ENCODE measurements around the gene CKS1B.

CKS1B gene

DNA sequence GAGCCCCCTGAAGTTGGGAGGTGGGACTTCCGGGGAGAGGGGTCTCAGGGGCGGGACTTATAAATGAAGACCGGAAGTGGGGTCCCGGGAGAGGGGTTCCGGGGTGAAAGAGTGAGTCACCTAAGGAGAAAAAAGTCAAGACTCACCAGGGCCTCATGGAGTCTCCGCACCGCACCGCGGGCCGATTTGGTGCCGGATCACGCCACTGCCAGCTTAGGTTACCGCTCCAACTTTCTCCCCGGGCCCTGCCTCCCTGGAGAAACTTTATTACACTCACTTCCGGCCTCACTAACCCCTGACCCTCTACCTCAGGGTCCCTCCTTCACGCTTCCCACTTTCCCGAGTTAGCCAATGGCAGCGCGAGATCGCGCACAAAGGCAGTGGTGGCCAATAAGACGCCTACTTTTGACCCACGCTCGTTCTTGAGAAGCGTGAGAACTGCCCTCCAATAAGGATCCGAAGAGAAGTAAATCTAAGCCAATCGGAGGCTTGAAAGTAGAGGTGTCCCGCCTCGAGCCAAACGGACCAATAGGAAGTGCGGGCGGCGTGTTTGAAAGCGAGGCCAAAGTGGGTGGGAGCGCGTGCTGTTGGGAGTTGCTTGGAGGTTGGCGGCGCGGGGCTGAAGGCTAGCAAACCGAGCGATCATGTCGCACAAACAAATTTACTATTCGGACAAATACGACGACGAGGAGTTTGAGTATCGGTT is at the start of gene CKS1B:
TSS of gene CKS1B (plus strand) at position 580 of the 706 bp plus-strand sequence. CDS start at position 645, 65 bp downstream.
- DNase-seq, result peak; percentile 100

DNA sequence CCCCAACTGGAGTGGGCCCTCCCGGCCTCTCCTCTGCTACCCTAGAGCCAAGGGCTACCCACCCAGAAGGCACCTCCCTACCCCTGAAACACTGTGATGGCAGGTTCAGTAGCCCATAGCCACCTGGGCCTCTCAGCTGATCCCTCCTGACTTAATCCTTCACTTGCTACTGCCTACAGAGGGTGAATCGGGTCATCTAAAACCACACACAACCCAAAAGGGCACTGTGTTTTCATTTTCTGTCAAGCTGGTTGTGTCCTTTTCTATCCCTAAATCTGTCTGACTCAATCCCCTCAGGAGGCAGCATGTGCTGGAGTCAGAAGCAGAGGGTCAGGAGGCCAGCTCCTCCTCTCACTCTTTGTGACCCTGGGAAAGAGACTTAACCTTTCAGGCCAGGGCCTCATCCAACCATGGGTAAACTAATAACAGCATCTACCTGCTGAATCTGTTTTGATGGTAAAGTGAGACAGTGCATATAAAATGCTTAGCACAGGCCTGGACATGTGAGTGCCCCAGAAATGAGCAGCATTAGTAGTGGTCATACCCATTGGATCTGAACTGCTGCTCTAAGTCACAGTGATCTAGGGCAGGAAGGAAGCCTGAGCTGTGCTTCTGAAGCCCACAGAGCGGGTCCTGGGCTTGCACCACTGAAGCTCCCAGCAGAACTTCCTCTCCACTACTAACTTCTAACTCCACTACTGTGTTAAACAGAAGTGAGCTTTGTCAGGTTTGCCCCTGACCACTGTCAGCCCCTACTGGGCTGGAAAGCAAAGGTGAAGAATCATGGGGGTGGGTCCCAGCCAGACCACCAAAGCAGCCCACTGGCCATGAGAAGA is 48.9 kb upstream of the CKS1B start:
- no peak for DNase-seq

DNA sequence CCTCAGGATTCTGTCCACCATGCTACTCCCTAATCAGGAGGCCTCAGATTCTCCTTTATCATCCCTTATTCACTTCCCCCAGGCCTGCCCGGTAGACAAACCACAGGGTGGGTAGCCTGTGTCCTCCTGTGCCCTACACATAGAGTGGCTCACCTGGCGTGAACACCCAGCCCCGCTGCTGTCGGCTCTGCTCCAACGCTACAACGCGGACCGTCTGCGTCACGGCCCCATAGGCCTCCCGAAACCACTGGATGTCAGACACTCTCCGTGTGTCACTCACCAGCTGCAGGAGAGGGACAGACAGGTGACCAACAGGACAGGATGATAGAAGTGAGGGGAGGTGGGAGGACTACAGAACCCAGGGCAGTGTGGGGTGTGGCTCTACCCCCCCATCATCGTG is 48.3 kb upstream of the CKS1B start:
- no peak for DNase-seq

DNA sequence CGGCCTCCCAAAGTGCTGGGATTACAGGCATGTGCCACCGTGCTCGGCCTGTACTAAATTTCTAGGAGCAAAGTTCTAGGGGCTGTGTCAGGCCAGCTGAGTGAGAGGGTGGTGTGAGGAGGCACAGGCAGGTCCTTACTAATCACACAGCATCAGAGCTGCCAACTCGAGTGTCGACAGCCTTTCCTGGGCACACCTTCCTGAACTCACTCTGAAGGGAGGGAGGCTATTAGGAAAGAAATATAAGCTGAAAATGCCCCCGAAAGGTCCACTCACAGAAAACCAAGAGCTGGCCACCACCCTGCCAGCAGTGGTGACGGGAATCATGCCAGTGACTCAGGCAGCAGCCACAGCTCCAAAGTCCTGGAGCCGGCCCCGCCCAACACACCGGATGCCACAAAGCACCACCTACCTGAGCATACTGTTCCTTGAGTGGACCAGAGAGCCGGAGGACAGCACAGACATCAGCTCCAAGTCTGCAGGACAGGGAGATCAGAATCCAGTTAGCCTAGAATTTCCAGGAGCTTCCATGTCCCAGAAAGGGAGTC is 42.5 kb upstream of the CKS1B start:
- no peak for DNase-seq

DNA sequence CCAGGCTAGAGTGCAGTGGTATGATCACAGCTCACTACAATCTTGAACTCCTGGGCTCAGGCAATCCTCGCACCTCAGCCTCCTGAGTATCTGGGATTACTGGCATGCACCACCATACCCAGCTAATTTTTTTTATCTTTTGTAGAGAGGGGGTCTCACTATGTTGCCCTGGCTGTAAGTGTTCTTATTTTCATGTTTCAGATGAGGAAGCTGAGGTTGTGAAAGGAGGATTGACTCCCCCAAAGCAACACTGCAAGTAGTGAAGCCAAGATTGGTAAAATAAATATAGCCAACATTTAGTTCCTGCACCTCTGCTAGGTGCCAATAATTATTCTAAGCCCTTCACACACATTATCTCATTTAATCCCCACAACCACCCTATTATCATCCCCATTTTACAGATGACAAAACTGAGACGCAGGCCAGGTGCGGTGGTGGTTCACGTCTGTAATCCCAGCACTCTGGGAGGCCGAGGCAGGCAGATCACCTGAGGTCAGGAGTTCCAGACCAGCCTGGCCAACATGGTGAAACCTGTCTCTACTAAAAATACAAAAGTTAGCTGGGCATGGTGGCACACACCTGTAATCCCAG is 40.0 kb upstream of the CKS1B start:
- no peak for DNase-seq

DNA sequence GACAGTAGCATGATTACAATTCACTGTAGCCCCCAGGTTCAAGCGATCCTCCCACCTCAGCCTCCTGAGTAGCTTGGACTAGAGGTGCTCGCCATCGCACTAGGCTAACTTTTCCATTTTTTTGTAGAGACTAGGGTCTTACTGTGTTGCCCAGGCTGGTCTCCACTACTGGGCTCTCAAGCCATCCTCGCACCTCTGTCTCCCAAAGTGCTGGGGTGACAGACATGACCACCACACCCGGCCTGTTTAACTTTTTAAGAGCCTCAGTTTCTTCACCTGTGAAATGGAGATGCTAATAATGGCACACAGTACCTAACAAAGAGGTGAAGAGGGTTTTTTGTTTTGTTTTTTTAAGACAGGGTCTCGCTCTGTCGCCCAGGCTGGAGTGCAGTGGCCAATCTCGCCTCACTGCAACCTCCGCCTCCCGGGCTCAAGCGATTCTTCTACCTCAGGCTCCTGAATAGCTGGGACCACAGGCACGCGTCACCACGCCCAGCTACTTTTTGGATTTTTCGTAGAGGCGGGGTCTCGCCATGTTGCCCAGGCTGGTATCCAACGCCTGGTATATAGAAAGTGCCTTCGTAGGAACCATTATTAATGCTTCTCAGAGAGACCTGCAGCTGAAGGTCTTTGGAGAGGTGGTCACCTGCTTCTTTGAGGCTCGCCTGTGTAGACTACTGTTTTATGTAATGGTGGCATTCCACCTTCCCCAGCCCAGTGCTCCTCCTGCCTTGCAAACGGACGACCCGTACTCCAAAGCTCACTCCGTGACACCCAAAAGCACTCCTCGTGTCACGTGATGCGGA is 38.5 kb upstream of the CKS1B start:
- no peak for DNase-seq

DNA sequence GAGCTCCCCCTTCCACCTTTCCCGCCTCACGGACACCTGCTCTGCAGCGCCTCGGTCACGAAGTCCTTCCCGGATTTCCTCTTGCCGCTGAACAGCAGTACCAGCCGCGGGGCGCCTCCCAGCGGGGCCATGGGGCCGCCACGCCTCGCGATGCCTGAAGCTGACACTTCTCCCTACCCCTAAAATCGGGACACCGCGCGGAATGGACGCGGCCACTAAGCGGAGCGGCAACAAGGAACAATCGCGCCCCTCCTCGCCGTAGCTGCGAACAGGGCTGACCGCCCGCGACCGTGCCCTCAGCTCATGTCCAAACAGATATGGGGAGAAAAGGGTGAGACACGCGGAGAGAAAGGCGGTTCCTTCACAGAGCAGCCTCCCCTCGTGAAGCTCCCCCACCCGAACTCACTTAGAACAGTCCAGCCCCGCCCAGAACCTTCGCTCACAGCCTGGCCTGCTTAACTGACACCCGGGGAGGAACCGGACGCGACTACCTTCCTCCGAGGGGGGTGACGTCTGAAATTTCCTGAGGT is 37.9 kb upstream of the CKS1B start, which contains the start of gene PMVK:
TSS of gene PMVK (minus strand) at position 165 of the 530 bp plus-strand sequence. CDS start at position 131, 34 bp downstream.
- peak; percentile 94 for DNase-seq

DNA sequence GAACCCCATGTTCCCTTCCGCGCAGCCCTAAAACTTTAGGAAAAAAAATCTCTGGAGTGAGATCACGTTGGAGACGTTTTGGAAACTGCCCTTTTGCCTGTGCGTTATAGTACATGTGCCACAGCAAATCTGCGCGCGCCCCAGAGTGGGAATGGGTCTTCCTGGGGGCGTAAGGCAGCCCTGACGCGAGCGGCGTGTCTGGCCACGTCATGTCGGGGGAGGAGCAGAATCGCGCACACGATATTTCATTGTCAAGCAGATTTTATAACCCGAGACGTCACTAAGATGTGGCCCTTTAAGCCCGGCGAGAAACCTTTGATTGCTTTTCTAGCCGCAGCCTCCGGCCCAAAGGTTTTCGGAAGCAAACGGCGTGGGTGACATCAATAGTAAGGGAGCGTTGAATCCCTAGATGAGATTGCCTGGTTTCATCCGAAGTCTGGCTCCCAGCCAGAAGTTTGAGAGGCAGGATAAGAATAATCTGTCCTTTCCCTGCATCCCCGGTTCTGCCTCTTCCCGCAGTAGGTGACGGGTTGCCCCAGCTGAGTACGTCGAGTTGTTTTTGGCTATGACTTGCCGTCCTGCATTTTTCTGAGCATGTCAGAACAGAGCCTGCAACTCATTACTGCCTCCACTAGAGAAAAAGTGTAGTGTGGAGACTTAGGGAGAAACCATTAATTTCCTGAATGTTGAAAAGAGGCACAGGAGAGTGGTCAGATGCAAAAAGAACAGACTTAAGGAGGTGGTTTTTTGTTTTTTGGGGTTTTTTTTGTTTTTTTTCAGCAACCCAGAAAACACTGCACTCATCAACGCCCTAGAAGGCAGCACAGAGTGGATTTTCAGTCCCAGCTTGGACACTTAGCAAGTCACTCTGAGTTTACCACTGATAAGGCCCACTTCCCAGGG is 37.1 kb upstream of the CKS1B start:
- DNase-seq, result peak; percentile 95

DNA sequence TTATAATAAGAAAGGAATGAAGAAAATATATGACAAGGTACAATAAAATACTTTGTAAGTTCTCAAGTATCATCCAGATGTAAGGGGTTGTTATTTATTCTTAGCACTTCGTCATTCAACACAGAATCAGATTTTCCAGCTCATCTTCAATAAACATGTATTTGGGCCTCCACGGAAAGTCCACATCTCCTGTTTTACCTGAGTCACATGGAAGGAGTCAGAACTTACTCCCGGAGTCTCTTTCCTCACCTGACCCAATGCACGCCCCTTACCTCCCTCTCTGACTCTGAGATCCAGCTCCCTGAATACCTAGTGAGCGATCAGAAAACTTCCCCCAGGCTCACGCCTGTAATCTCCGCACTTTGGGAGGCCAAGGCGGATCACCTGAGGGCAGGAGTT is 36.5 kb upstream of the CKS1B start:
- no peak for DNase-seq

DNA sequence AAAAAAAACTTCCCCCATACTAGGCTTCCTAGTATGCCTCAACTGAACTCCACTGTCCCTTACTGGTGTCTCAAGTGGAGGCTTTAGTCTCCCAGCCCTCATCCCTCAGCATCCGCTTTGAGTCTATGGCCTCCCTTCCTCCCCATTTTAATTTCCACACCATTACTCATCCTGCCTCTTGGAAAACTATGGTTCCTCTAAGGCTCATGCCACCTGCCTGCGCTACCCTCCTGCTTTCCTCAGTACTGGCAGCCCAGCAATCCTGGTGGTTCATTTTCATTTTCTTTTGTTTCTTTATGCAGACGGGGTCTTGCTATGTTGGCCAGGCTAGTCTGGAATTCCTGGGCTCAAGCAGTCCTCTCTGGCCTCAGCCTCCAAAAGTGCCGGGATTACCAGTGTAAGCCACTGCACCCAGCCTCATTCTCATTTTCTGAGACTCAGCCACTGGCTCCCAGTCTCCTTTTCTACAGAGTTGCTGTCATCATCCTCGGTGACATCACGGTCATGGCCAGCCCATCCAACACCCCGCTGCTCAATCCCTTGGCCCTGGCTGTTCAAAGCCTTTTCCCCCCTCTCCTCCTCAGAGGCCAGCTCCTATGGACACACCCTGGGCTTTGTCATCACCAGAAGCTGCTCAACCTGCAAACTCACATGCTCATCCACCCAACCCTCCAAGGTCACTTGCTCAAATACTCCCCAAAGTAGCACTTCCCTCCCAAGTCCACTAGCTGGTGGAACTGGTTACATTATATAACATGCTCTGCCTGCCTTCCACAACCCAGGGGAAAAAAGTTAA is 35.7 kb upstream of the CKS1B start:
- no peak for DNase-seq

DNA sequence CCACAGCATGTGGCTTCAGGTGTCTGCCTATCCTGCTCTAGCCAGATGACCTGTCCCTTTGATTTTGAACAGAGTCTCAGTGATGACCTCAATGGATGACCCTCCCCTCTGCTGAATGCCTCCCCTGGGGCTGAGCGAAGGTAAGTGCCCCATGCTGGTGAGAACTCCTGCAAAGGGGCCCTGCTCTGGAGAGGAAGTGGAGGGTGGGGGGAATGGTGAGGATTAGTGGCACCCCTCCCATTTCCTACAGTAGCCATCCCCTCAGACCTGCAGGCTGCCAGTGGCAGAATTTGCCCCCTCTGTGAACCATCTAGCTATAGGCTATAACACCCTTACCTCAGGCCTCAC is 34.3 kb upstream of the CKS1B start:
- DNase-seq, result no peak

DNA sequence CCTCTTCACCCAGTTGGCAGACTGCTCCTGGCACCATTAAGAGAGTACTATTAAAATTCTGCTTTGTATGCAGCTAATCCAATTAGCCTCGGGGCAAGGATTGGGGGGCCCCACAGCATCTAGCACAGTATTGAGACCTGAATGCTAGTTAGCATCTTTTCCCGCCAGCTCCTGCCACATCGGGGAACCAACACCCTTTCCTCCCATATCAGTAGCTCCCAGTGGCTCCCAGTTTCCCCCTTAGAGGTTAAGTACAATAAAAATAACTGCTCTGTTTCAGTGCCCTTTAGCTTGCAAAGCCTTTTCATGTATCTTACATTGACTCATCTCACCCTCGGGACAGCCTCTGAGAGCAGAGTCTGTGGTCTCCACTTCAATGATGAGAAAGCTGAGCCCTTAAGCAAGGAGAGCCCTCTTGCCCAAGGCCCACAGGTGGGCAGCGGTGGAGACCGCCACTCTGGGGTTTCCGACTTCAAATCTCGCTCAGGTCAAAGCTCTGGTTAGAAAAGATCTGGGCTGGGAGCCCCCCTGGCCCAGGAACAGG is 33.8 kb upstream of the CKS1B start:
- no peak for DNase-seq

DNA sequence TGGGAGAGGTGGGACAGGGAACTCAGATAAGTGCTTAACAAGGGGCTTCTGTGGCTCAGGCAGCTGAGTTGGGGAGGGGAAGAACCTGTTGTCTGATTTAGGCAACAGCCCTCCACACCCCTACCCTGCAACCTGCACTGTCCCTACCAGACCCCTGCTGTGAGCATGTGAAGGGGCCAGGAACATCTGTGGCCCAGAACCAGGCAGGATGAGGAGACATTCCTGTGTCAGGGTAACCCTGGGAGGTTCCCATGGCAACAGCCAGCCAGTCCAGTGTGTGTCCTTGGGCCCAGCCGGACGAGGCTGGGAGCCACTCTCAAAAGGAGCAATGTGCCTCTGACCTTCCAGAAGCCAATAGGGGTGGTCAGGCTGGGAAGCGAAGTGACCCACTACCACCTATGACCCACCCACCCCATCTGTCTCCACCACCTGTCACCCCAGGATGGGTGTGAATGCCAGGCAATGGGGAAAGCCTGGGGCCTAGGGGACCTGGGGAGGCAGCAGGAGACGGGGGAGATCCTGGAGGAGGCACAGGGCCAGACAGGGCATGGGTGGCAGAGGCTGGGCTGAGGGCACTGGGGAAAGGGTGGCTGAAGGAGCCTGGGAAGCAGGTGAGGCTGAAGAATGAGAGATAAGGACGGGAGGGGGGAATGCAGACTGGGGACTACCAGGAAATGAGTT is 33.0 kb upstream of the CKS1B start:
- DNase-seq, result no peak

DNA sequence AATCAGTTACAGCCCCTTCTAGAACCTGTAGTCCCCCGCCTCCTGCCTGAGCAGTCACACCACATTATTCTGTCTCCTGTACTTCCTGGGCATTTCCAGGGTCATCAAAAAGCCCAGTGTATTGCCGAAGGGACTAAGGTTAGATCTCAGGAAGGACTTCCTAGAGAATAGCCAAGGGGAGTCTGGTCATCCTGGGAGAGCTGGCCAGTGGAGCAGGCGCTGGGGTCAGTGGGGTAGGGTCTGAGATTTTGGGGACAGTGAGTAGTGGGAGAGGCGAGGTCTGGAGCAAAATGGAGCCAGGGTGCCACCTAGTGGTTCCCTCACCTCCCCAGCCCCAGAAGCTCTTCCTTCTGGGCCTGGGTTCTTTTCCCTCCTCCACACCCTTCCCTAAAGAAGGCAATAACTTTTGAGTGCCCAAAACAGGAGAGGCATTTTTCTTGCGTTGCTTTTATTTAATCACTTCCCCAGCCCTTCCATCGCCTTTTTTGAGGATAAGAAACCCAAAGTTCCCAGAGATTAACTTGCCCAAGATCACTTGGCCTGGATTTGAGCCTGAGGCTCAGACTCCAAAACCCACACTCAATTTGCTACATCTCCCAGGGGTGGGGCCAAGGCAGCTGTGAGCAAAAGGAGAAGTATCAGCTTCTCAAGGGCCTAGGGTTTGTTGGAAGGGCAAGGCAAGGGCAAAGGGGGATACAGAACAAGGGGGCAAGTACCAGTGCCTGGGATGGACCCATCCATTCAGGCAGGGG is 30.7 kb upstream of the CKS1B start:
- DNase-seq, result peak; percentile 22

DNA sequence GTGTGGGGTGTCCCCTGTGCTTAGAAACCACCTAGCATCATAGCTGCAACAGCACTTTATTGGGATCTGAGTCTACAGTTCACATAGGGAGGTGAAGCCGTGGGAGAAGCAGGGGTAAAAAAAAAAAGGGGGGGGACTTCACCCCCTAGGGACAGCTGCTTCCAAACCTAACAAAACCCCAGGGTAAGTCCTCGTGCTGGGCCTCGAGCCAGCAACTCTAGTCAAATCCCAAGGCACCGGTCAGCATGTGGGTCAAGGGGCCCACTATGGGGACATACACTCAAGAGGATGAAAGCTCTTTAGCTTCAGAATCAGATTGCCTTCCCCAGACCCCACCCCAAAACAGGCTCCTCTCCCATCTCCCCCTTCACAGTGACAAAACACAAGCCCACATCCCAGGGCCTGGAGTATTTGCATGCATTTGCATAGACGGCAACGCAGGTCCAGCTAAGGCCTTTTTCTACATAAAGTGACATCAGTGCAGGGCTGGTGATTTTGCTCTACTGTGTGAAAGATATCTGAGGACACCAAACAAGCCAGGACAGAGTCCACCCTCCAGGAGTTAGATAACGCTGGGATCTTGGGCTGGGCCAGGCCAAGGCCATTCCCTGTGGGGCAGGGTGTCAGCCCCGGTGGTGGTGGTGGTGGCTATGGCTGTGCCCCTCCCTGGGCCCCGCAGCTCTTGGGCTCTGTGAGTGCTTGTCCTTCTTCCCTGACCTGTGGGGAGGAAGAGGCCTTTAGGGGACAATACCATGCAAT is 29.9 kb upstream of the CKS1B start:
- no peak for DNase-seq

DNA sequence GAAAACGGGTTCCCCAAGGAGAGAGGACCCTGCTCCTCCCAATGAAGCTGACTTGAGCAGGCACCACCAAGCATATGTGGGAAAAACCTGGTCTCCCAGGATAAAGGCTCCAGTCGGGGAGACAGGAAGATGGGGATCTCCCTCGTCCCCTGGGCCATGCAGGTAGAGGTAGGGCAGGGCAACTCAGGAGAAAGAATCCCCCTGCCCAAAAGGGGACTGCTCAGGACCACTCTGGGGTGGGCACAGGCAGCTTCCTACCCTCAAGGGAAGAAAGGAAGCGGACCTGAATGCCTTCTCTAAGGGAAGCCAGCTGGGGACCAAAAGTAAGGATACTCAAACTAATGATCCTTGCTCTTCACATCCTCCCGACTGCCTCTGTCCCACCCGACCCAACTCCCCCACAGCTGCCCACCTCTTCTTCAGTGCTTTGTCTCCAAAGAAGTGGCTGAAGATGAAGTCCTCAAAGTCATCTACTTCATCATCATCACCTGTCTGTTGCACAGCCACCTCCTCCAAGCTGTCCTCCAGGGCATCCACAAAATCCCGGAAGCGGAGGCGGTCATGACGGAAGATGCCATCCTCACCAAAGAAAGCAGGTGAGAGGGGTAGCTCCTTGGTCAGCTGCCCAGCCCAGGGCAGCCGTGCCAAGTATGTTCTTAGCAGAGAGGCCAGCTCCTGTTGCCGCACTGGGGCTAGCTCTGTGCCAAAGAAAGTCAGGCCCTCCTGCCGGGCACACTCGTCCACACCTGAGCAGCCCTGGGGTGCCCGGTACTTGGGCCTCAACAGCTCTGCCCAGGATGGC is 29.1 kb upstream of the CKS1B start:
- DNase-seq, result no peak

Data from HCEC 1CT (cell line).